Gastrocnemius medialis (tissue), 4 donors: ENCODE results near the gene IQGAP3.

Source experiments
- POLR2A ChIP-seq, 2 donors: fragments of 450-650 bp; IDR thresholded peaks; one replicate each; pipeline ENCODE4 v1.6.1; 2017; ENCODE audit warnings: antibody characterized with exemption in 2 of 2, mild to moderate bottlenecking in 2 of 2, moderate library complexity in 2 of 2
- TF ChIP-seq, protein P1 (sequence below), 5 experiments: fragments of 450-650 bp in 3 of 5; fragments of 200-600 bp in 2 of 5; sonication (generic) in 2 of 5; IDR thresholded peaks in 4 of 5; conservative IDR thresholded peaks in 1 of 5; 1 replicate in 4 of 5; 2 replicates in 1 of 5; pipeline ENCODE4 v1.5.1; 2016 to 2019; ENCODE audit warnings: antibody characterized with exemption in 5 of 5, mild to moderate bottlenecking in 3 of 5, moderate library complexity in 3 of 5

DNA sequence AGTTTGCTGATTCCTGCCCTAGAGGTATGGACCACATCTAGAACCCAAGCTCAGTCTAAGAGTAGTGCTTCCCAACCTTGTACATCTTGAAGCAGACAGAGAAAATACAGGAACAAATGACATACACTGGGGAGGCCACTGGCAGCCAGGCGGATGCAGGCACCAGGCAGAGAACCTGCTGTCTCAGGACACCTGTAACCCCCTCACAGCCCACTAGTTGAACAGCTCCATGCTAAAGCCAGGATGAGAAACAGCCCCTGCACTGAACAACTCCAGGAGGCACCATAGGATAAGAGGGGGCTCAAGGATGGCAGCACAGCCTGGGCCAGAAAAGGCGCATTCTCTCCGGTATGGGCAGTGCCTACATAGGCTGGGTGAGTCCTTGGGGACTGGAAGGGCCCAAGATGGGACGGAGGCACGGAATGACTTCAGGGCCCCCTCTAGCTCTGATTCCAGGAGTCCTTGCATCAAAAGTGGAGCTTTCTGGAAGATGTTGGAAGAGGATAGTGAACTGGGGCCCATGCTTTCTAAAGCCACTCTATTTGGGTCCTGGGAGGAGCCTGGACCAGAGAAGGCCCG lies 87.8 kb downstream of the IQGAP3 start:
- TF ChIP-seq, protein P1, sequence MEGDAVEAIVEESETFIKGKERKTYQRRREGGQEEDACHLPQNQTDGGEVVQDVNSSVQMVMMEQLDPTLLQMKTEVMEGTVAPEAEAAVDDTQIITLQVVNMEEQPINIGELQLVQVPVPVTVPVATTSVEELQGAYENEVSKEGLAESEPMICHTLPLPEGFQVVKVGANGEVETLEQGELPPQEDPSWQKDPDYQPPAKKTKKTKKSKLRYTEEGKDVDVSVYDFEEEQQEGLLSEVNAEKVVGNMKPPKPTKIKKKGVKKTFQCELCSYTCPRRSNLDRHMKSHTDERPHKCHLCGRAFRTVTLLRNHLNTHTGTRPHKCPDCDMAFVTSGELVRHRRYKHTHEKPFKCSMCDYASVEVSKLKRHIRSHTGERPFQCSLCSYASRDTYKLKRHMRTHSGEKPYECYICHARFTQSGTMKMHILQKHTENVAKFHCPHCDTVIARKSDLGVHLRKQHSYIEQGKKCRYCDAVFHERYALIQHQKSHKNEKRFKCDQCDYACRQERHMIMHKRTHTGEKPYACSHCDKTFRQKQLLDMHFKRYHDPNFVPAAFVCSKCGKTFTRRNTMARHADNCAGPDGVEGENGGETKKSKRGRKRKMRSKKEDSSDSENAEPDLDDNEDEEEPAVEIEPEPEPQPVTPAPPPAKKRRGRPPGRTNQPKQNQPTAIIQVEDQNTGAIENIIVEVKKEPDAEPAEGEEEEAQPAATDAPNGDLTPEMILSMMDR (IDR thresholded peaks at IDR 0.05 in 4 of 5, conservative IDR thresholded peaks at IDR 0.05 in 1 of 5) = no peak
- TF ChIP-seq POLR2A (IDR thresholded peaks at IDR 0.05) = no peak
